ENCODE results near the gene ELF2.

Gene ELF2

DNA sequence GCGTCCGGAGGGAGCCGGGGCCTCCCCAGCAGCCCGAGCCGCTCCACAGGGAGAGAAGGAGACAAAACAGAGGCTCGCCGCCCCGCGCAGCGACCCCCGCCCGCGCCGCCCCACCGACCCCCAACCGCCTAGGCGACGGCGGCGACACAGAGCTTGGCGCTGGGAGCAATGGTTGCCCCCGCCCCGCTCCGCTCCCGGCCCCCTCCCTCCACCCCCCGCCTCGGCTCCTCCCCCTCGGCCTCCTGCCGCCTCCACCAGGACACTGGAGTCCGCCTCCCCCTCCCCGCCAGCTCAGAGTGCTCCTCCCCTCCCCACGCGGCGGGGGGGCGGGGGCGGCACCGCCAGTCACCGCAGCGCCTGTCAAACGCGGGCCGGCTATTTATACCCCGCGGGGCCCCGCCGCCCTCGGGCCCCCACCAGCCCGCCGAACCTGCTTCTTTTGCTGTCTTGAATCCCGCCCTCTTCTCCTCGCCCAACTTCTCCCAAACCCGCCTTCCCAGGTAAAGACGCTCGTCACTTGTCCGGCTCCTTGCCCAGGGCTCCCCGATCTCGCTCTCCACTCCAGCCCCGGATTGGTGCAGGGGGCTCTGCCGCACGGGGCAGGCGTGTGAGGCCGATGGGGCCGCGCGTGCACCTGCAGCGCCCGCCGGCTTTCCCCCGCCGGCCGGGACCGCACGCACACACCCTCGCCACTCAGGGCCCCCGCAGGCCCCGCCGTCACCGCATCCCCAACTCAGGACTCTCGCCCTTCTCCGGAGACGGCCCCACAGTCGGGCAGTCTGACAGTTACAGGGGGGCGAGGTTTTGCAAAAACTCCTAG, at the start of gene ELF2:
TSS of gene ELF2 (minus strand) at position 170 of the 820 bp plus-strand sequence. CDS start 39,517 bp downstream, outside the sequence.
- H3K79me2 ChIP-seq (ENCODE audit: insufficient read depth, low read length): peaks cover 44% of the 10 kb centered on the region
- H3K9me3 ChIP-seq (ENCODE audit: insufficient read depth, low read length, severe bottlenecking): no peaks in the 10 kb centered on the region
- peaks cover 31% of the 10 kb centered on the region for H3K4me1 ChIP-seq (ENCODE audit: insufficient read depth, low read length)
- peak; percentile 90 for DNase-seq
- peaks cover 18% of the 10 kb centered on the region for H4K20me1 ChIP-seq (ENCODE audit: insufficient read depth, low read length)
- peak within 1 kb of the TSS; percentile 93 for H3K4me2 ChIP-seq (ENCODE audit: insufficient read depth, low read length)
- TF ChIP-seq EZH2 (IDR thresholded peaks at IDR 0.05; ENCODE audit: borderline replicate concordance, low read depth, low read length, severe bottlenecking): no peak
- no peak for TF ChIP-seq CTCF (IDR thresholded peaks at IDR 0.05; ENCODE audit: borderline replicate concordance, extremely low read depth, low read length, poor library complexity, severe bottlenecking)
- H3K27ac ChIP-seq (ENCODE audit: low read length): peak within 1 kb of the TSS; percentile 88
- H3K4me3 ChIP-seq (ENCODE audit: low read depth in 1 of 2, low read length in 2 of 2): peak within 1 kb of the TSS; percentile 74 to 84
- ATAC-seq (ENCODE audit: insufficient read depth, low read depth): peak; percentile 56
- H3K27me3 ChIP-seq (ENCODE audit: insufficient read depth, low read length, poor library complexity): no peaks in the 10 kb centered on the region
- H3K9ac ChIP-seq (ENCODE audit: low read depth, low read length): peak within 1 kb of the TSS; percentile 69
- no peaks in the 10 kb centered on the region; the same call in 1 of the 2 replicates for H3K36me3 ChIP-seq (ENCODE audit: insufficient read depth, low read length)
- peak within 1 kb of the TSS; percentile 88 for H2AFZ ChIP-seq (ENCODE audit: low read depth, low read length)

- H3K27ac ChIP-seq (ENCODE audit: low read length): no peak overlapping the region
- no peak overlapping the region for H3K9ac ChIP-seq (ENCODE audit: low read depth, low read length)
- H3K9me3 ChIP-seq (ENCODE audit: insufficient read depth, low read length, severe bottlenecking): no peaks in the 10 kb centered on the region
- DNase-seq (no peak), ATAC-seq (ENCODE audit: insufficient read depth, low read depth) (no peak)
- H3K4me3 ChIP-seq (ENCODE audit: low read depth in 1 of 2, low read length in 2 of 2): no peak overlapping the region
- H3K27me3 ChIP-seq (ENCODE audit: insufficient read depth, low read length, poor library complexity): no peaks in the 10 kb centered on the region
- H2AFZ ChIP-seq (ENCODE audit: low read depth, low read length): peak overlapping the region; percentile 27; the same call in 1 of the 2 replicates
- H3K4me2 ChIP-seq (ENCODE audit: insufficient read depth, low read length): no peak overlapping the region
- no peaks in the 10 kb centered on the region for H3K4me1 ChIP-seq (ENCODE audit: insufficient read depth, low read length)
- no peak for TF ChIP-seq CTCF (IDR thresholded peaks at IDR 0.05; ENCODE audit: borderline replicate concordance, extremely low read depth, low read length, poor library complexity, severe bottlenecking)
- TF ChIP-seq EZH2 (IDR thresholded peaks at IDR 0.05; ENCODE audit: borderline replicate concordance, low read depth, low read length, severe bottlenecking): no peak
- no peaks in the 10 kb centered on the region for H4K20me1 ChIP-seq (ENCODE audit: insufficient read depth, low read length)
- H3K36me3 ChIP-seq (ENCODE audit: insufficient read depth, low read length): no peaks in the 10 kb centered on the region
- H3K79me2 ChIP-seq (ENCODE audit: insufficient read depth, low read length): no peaks in the 10 kb centered on the region
Observed at GRCh38 chr4:139223682-139224317, 46.8 kb upstream of the ELF2 start.

GRCh38 chr4:139222215-139222614, 45.2 kb upstream of the ELF2 start:
- ATAC-seq (ENCODE audit: insufficient read depth, low read depth) (no peak), DNase-seq (no peak)
- Histone ChIP-seq H3K4me2 (ENCODE audit: insufficient read depth, low read length) (no peak overlapping the region), H3K9me3 (ENCODE audit: insufficient read depth, low read length, severe bottlenecking) (no peaks in the 10 kb centered on the region), H3K27me3 (ENCODE audit: insufficient read depth, low read length, poor library complexity) (no peaks in the 10 kb centered on the region), H3K4me1 (ENCODE audit: insufficient read depth, low read length) (no peaks in the 10 kb centered on the region), H3K9ac (ENCODE audit: low read depth, low read length) (no peak overlapping the region), H3K27ac (ENCODE audit: low read length) (no peak overlapping the region), H3K4me3 (ENCODE audit: low read depth in 1 of 2, low read length in 2 of 2) (no peak overlapping the region), H3K36me3 (ENCODE audit: insufficient read depth, low read length) (no peaks in the 10 kb centered on the region), H4K20me1 (ENCODE audit: insufficient read depth, low read length) (no peaks in the 10 kb centered on the region), H2AFZ (ENCODE audit: low read depth, low read length) (no peak overlapping the region), H3K79me2 (ENCODE audit: insufficient read depth, low read length) (no peaks in the 10 kb centered on the region)
- no peak for TF ChIP-seq EZH2 (IDR thresholded peaks at IDR 0.05; ENCODE audit: borderline replicate concordance, low read depth, low read length, severe bottlenecking)
- no peak for TF ChIP-seq CTCF (IDR thresholded peaks at IDR 0.05; ENCODE audit: borderline replicate concordance, extremely low read depth, low read length, poor library complexity, severe bottlenecking)

All from DND-41 (cell line).